ENCODE results near the gene FLACC1. TPM values are rescaled to one million over a fixed set of nuclear protein-coding genes. Genes with fewer than 3 reads are reported as not detected.

Gene FLACC1
- total and polyA plus RNA-seq, 2 of the 8 experiments (the other 6 are each of a cell fraction or from before 2014, with no cell fraction given) = 0.58 TPM; not detected in 1

- Histone ChIP-seq H2BK15ac (ENCODE audit: low read length) (no peak overlapping the region), H3K18ac (ENCODE audit: extremely low read depth, low read length) (no peak overlapping the region), H3K14ac (ENCODE audit: insufficient read length) (no peak overlapping the region), H4K5ac (ENCODE audit: insufficient read length, low read depth, low read length) (no peak overlapping the region), H3K23me2 (ENCODE audit: low read depth, low read length) (no peaks in the 10 kb centered on the region), H2AK5ac (ENCODE audit: low read depth, low read length) (no peak overlapping the region), H2BK120ac (replicated peaks; ENCODE audit: low read depth, low read length) (no peak overlapping the region), H3K4me3 (ENCODE audit: extremely low read depth in 1 of 4, insufficient read depth in 2 of 4, low read depth in 3 of 4, low read length in 4 of 4) (no peak overlapping the region), H3K4ac (replicated peaks; ENCODE audit: insufficient read length, low read depth, low read length) (no peak overlapping the region), H3K23ac (ENCODE audit: insufficient read length) (no peak overlapping the region), H3K4me1 (replicated peaks in 1 of 4; ENCODE audit: control insufficient read depth in 3 of 4, insufficient read depth in 4 of 4, low read length in 3 of 4) (no peaks in the 10 kb centered on the region), H2AFZ (ENCODE audit: low read length) (no peak overlapping the region), H3K27ac (ENCODE audit: low read depth, low read length) (no peak overlapping the region), H3K56ac (replicated peaks; ENCODE audit: insufficient read length, low read depth, low read length) (no peak overlapping the region), H3K79me2 (ENCODE audit: control insufficient read depth in 1 of 2, insufficient read depth in 2 of 2, low read length in 2 of 2) (no peaks in the 10 kb centered on the region), H4K20me1 (replicated peaks in 1 of 2; ENCODE audit: control insufficient read depth in 1 of 2, insufficient read depth in 2 of 2, low read length in 2 of 2) (no peaks in the 10 kb centered on the region), H2BK20ac (ENCODE audit: low read length) (no peak overlapping the region), H4K91ac (replicated peaks; ENCODE audit: insufficient read length, low read length) (no peak overlapping the region), H4K8ac (ENCODE audit: extremely low read depth, insufficient read depth, low read length) (no peak overlapping the region), H3K27me3 (replicated peaks in 1 of 4; ENCODE audit: control insufficient read depth in 3 of 4, extremely low read depth in 1 of 4, insufficient read depth in 3 of 4, low read length in 3 of 4) (no peaks in the 10 kb centered on the region), H2BK12ac (ENCODE audit: low read depth, low read length) (no peak overlapping the region), H3K36me3 (ENCODE audit: control insufficient read depth in 2 of 4, insufficient read depth in 4 of 4, low read length in 3 of 4) (peaks cover 0 to 4% (median 0%) of the 10 kb centered on the region in 4 experiments; a peak in 1 of 8 replicates), H3K4me2 (ENCODE audit: insufficient read depth in 1 of 2, low read depth in 2 of 2, low read length in 2 of 2) (no peak overlapping the region), H3K9me3 (ENCODE audit: insufficient read depth in 2 of 2, low read depth in 1 of 2, low read length in 1 of 2) (peaks cover 10 to 13% of the 10 kb centered on the region in 2 experiments), H2BK5ac (ENCODE audit: low read depth, low read length) (no peak overlapping the region), H3K9ac (replicated peaks in 1 of 4; ENCODE audit: extremely low read depth in 1 of 4, low read depth in 3 of 4, low read length in 3 of 4) (no peak overlapping the region), H3K79me1 (ENCODE audit: low read depth, low read length) (no peaks in the 10 kb centered on the region)
- WGBS, 2 experiments (ENCODE audit: extremely low coverage in 1 of 2, insufficient coverage in 1 of 2, insufficient read length in 1 of 2, insufficient replicate concordance in 2 of 2, low coverage in 1 of 2, low lambda C conversion rate in 2 of 2, missing lambda C conversion rate in 1 of 2) = 86% methylated on average over 2 of the region's 2 CpGs; no CpG with 5 or more reads in 1 of the 2 experiments
- DNase-seq (ENCODE audit: low read depth in 1 of 2, low spot score in 2 of 2) (no peak), FAIRE-seq (no peak)
- POLR2A ChIA-PET (ENCODE audit: partially characterized antibody) = no interaction called here
- CTCF ChIA-PET (ENCODE audit: partially characterized antibody) = interaction anchor here (0.8 to 6.1 kb wide), 4 partner anchors 15 to 124 kb away, joined by 3 to 59 read pairs (median 4); no protein-coding TSS in a partner anchor
- TF ChIP-seq KDM5A (IDR thresholded peaks at IDR 0.05; ENCODE audit: low read length) = no peak
- TF ChIP-seq TAF7 (optimal IDR thresholded peaks at IDR 0.05; ENCODE audit: borderline replicate concordance, low read depth, low read length) = no peak
- no peak for TF ChIP-seq USF2 (IDR thresholded peaks at IDR 0.05; ENCODE audit: low read length)
- no peak for TF ChIP-seq NRF1 (IDR thresholded peaks at IDR 0.05; ENCODE audit: low read depth, low read length)
- no peak for TF ChIP-seq RAD21 (IDR thresholded peaks at IDR 0.05 in 1 of 2, conservative IDR thresholded peaks at IDR 0.05 in 1 of 2; ENCODE audit: low read depth in 2 of 2, low read length in 2 of 2)
- no peak for TF ChIP-seq CHD2 (IDR thresholded peaks at IDR 0.05; ENCODE audit: low read length)
- no peak for TF ChIP-seq SIN3A (conservative IDR thresholded peaks at IDR 0.05 in 1 of 2, IDR thresholded peaks at IDR 0.05 in 1 of 2; ENCODE audit: low read depth in 1 of 2, low read length in 2 of 2)
- TF ChIP-seq RXRA (IDR thresholded peaks at IDR 0.05; ENCODE audit: insufficient read depth, low read depth, low read length) = no peak
- TF ChIP-seq BCL11A (IDR thresholded peaks at IDR 0.05; ENCODE audit: low read depth in 2 of 2, low read length in 2 of 2) = no peak
- no peak for TF ChIP-seq POLR2AphosphoS5 (IDR thresholded peaks at IDR 0.05; ENCODE audit: low read depth, low read length)
- TF ChIP-seq CREB1 (IDR thresholded peaks at IDR 0.05) = no peak
- no peak for TF ChIP-seq FOSL1 (IDR thresholded peaks at IDR 0.05; ENCODE audit: insufficient read depth, low read depth, low read length)
Observed at GRCh38 chr2:201361078-201361733, 4.1 kb upstream of the FLACC1 start.

Data from H1 (cell line).